GM12864 (cell line): Measurements from ENCODE around the gene PSMA2.

Source experiments
- DNase-seq: peaks from one replicate; pipeline ENCODE4 v3.0.0-alpha.2; 2011; ENCODE audit warnings: low read depth
- H3K4me3 ChIP-seq: 2 replicates; pipeline ENCODE4 v1.5.1; 2011; ENCODE audit warnings: mild to moderate bottlenecking, low read depth, low read length, control low read depth
- TF ChIP-seq, protein P1 (sequence below): IDR thresholded peaks from 2 replicates; pipeline ENCODE4 v1.5.1; 2011; ENCODE audit warnings: low read depth, mild to moderate bottlenecking, moderate library complexity, low read length, control low read depth, inconsistent platforms; ENCODE audit errors: missing control alignments

The PSMA2 gene

GRCh38 chr7:42922017-42922753 is 9.8 kb downstream of the PSMA2 start:
- no peak for DNase-seq
- no peak overlapping the region for H3K4me3 ChIP-seq
- TF ChIP-seq, protein P1, sequence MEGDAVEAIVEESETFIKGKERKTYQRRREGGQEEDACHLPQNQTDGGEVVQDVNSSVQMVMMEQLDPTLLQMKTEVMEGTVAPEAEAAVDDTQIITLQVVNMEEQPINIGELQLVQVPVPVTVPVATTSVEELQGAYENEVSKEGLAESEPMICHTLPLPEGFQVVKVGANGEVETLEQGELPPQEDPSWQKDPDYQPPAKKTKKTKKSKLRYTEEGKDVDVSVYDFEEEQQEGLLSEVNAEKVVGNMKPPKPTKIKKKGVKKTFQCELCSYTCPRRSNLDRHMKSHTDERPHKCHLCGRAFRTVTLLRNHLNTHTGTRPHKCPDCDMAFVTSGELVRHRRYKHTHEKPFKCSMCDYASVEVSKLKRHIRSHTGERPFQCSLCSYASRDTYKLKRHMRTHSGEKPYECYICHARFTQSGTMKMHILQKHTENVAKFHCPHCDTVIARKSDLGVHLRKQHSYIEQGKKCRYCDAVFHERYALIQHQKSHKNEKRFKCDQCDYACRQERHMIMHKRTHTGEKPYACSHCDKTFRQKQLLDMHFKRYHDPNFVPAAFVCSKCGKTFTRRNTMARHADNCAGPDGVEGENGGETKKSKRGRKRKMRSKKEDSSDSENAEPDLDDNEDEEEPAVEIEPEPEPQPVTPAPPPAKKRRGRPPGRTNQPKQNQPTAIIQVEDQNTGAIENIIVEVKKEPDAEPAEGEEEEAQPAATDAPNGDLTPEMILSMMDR, result no peak

DNA sequence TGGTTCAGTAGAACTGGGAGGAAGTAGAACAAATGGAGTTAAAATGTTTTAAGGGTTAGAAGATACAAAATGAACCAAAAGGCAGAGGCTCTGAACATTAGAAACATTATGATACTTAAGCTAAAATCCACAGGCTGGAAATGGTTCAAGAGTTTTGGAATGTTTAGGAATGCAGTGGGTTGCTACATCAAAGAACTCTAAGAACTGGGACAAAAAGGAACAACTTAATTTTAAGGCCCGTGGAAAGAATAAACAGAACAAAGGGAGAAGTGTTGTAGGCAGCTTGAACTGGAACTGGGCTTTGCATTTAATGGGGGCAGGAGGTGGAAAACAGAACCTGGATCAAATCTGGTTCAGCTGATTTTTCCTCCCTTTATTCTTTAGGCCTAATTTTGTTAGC is 16.6 kb downstream of the PSMA2 start:
- no peak for DNase-seq
- TF ChIP-seq, protein P1, result no peak
- no peak overlapping the region for H3K4me3 ChIP-seq

DNA sequence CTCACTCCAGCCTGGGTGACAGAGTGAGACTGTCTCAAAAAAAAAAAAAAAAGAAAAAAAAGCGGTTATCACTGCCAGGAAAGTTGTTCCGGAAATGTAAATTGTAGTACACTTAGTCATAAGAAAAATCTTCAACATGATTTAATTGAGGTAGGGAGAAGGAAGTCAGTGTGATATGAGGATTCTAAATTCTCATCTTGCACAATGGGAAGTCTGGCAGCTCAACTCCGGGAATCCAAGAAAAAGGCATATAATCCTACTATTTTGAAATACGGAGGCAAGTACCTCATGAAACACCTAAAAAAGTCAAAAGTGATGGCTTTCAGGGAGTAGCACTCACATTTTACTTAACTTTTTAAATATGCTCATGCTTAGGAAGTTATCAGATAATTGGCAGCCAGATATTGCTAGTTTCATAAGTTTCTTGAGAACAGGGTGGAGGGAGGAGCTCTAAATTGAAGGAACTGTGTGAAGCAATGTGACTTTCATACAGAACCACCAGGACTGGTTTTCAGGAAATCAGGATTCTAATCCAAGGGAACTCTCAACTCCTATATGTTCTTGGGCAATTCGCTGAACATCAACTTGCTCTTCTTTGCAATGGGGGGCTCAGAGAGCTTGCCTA is 17.4 kb downstream of the PSMA2 start:
- DNase-seq, result no peak
- TF ChIP-seq, protein P1, result no peak
- no peak overlapping the region for H3K4me3 ChIP-seq

GRCh38 chr7:42914009-42914408 is 18.0 kb downstream of the PSMA2 start:
- no peak for DNase-seq
- TF ChIP-seq, protein P1, result no peak
- no peak overlapping the region for H3K4me3 ChIP-seq

DNA sequence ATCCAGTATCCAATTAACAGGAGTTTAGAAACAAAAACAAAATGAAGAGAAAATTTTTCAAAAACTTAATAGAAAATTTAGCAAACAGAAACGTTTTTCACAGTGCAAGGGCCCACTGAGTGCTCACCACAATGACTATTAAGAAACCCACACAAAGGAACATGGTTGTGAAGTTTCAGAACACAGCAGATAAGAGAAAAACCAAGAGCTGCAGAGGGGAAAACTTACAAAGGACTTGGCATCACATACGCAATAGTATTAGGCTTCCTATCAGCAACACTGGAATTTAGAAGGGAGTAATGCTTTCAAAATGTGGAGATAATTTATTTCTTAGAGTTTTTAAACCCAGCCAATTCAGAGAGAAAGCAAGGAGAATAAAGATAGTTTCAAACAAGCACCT is 18.4 kb downstream of the PSMA2 start:
- TF ChIP-seq, protein P1, result no peak

GRCh38 chr7:42911454-42912447 is 20.2 kb downstream of the PSMA2 start, which contains the start of gene C7orf25:
C7orf25 (minus strand) TSS chr7:42912070; CDS start chr7:42910900, 1,170 bp downstream.
- DNase-seq, result peak; percentile 73
- peak within 1 kb of the TSS; percentile 63 for H3K4me3 ChIP-seq

More for the DNA sequence above, 18.4 kb downstream of the PSMA2 start:
- H3K4me3 ChIP-seq, result no peak overlapping the region
- no peak for DNase-seq

More at GRCh38 chr7:42911454-42912447, 20.2 kb downstream of the PSMA2 start, which contains the start of gene C7orf25:
- TF ChIP-seq, protein P1, result no peak
